Thyroid gland (tissue), 4 donors: ENCODE data around the gene CBFA2T3.

ENCODE experiments used
- CTCF ChIP-seq, 6 experiments: fragments of 200-600 bp in 3 of 6; fragments of 450-650 bp in 3 of 6; sonication (generic) in 3 of 6; IDR thresholded peaks; one replicate each; pipeline ENCODE4 v1.5.1; 2016 to 2019; ENCODE audit warnings: antibody characterized with exemption in 6 of 6, mild to moderate bottlenecking in 2 of 6, inconsistent platforms in 1 of 6, moderate library complexity in 1 of 6
- POLR2A ChIP-seq, 2 donors: fragments of 450-650 bp; IDR thresholded peaks; one replicate each; pipeline ENCODE4 v1.6.1; 2017; ENCODE audit warnings: antibody characterized with exemption in 2 of 2, mild to moderate bottlenecking in 2 of 2, moderate library complexity in 1 of 2

GRCh38 chr16:88923926-88924833 is 52.8 kb downstream of the CBFA2T3 start:
- TF ChIP-seq CTCF (IDR thresholded peaks at IDR 0.05): no peak
- no peak for TF ChIP-seq POLR2A (IDR thresholded peaks at IDR 0.05)
